ENCODE results near the gene DEPDC5.

Gene DEPDC5

GRCh38 chr22:31861226-31861840, 107.5 kb downstream of the DEPDC5 start:
- in situ Hi-C loops (cut with HindIII; ENCODE audit: low sequenced_read_pairs), result no loop called here
- no peak overlapping the region for H3K4me3 ChIP-seq (ENCODE audit: low read depth, low read length)
- TF ChIP-seq CTCF (IDR thresholded peaks at IDR 0.05; ENCODE audit: low read depth, low read length), result no peak
- no peak for DNase-seq (ENCODE audit: low read depth, low spot score)

GRCh38 chr22:31866918-31867317, 113.1 kb downstream of the DEPDC5 start:
- no peak overlapping the region for H3K4me3 ChIP-seq (ENCODE audit: low read depth, low read length)
- in situ Hi-C loops (cut with HindIII; ENCODE audit: low sequenced_read_pairs), result no loop called here
- no peak for DNase-seq (ENCODE audit: low read depth, low spot score)
- no peak for TF ChIP-seq CTCF (IDR thresholded peaks at IDR 0.05; ENCODE audit: low read depth, low read length)

GRCh38 chr22:31867386-31868153, 113.8 kb downstream of the DEPDC5 start:
- no peak overlapping the region for H3K4me3 ChIP-seq (ENCODE audit: low read depth, low read length)
- in situ Hi-C loops (cut with HindIII; ENCODE audit: low sequenced_read_pairs), result no loop called here
- no peak for TF ChIP-seq CTCF (IDR thresholded peaks at IDR 0.05; ENCODE audit: low read depth, low read length)
- DNase-seq (ENCODE audit: low read depth, low spot score), result no peak

- no peak for TF ChIP-seq CTCF (IDR thresholded peaks at IDR 0.05; ENCODE audit: low read depth, low read length)
- in situ Hi-C loops (cut with HindIII; ENCODE audit: low sequenced_read_pairs), result no loop called here
- no peak overlapping the region for H3K4me3 ChIP-seq (ENCODE audit: low read depth, low read length)
- no peak for DNase-seq (ENCODE audit: low read depth, low spot score)
Measured at GRCh38 chr22:31869739-31870138, 115.9 kb downstream of the DEPDC5 start.

GRCh38 chr22:31870890-31871289, 117.1 kb downstream of the DEPDC5 start:
- peak; percentile 47 for TF ChIP-seq CTCF (IDR thresholded peaks at IDR 0.05; ENCODE audit: low read depth, low read length)
- in situ Hi-C loops (cut with HindIII; ENCODE audit: low sequenced_read_pairs), result no loop called here
- no peak overlapping the region for H3K4me3 ChIP-seq (ENCODE audit: low read depth, low read length)
- DNase-seq (ENCODE audit: low read depth, low spot score), result peak; percentile 83

GRCh38 chr22:31871480-31871879, 117.7 kb downstream of the DEPDC5 start:
- in situ Hi-C loops (cut with HindIII; ENCODE audit: low sequenced_read_pairs), result no loop called here
- no peak overlapping the region for H3K4me3 ChIP-seq (ENCODE audit: low read depth, low read length)
- DNase-seq (ENCODE audit: low read depth, low spot score), result no peak
- no peak for TF ChIP-seq CTCF (IDR thresholded peaks at IDR 0.05; ENCODE audit: low read depth, low read length)

Data from astrocyte of the spinal cord (primary cell).